ENCODE measurements around the gene GRIK1.

Gene GRIK1

GRCh38 chr21:29582855-29583254 is 356.9 kb downstream of the GRIK1 start:
- no peak for DNase-seq

GRCh38 chr21:29581393-29581792 is 358.4 kb downstream of the GRIK1 start:
- no peak for DNase-seq

GRCh38 chr21:29580732-29581285 is 359.0 kb downstream of the GRIK1 start:
- DNase-seq = no peak

- no peak for DNase-seq
These were observed 361.5 kb downstream of the GRIK1 start for GRCh38 chr21:29578306-29578705.

- DNase-seq = no peak
These were observed 367.8 kb downstream of the GRIK1 start for GRCh38 chr21:29571949-29572348.

GRCh38 chr21:29568020-29568697 is 371.6 kb downstream of the GRIK1 start:
- DNase-seq = no peak

GRCh38 chr21:29557931-29558725 is 381.7 kb downstream of the GRIK1 start:
- DNase-seq = no peak

GRCh38 chr21:29557200-29557599 is 382.6 kb downstream of the GRIK1 start:
- no peak for DNase-seq

GRCh38 chr21:29555601-29556000 is 384.2 kb downstream of the GRIK1 start:
- no peak for DNase-seq

- DNase-seq = no peak
These were observed 389.6 kb downstream of the GRIK1 start for GRCh38 chr21:29550205-29550604.

GRCh38 chr21:29549614-29550013 is 390.2 kb downstream of the GRIK1 start:
- no peak for DNase-seq

GRCh38 chr21:29547998-29548397 is 391.8 kb downstream of the GRIK1 start:
- DNase-seq = no peak

- DNase-seq = no peak
These were observed 393.7 kb downstream of the GRIK1 start for GRCh38 chr21:29546071-29546470.

GRCh38 chr21:29540289-29540688 is 399.5 kb downstream of the GRIK1 start:
- no peak for DNase-seq

- no peak for DNase-seq
These were observed 401.7 kb downstream of the GRIK1 start for GRCh38 chr21:29538115-29538514.

GRCh38 chr21:29534448-29534847 is 405.3 kb downstream of the GRIK1 start:
- no peak for DNase-seq

GRCh38 chr21:29529139-29529538 is 410.7 kb downstream of the GRIK1 start:
- no peak for DNase-seq

GRCh38 chr21:29526545-29526944 is 413.3 kb downstream of the GRIK1 start:
- no peak for DNase-seq

GRCh38 chr21:29524055-29524454 is 415.7 kb downstream of the GRIK1 start:
- no peak for DNase-seq

- DNase-seq = no peak
These were observed 416.1 kb downstream of the GRIK1 start for GRCh38 chr21:29523646-29524045.

GRCh38 chr21:29521872-29522271 is 417.9 kb downstream of the GRIK1 start:
- no peak for DNase-seq

GRCh38 chr21:29520171-29520570 is 419.6 kb downstream of the GRIK1 start:
- no peak for DNase-seq

GRCh38 chr21:29514652-29515247 is 425.0 kb downstream of the GRIK1 start:
- no peak for DNase-seq

GRCh38 chr21:29513535-29513934 is 426.3 kb downstream of the GRIK1 start:
- no peak for DNase-seq

Measured in SIG-M5 (cell line).